NCI-H82 treated with DMSO at 0.1 percent for 48 hours (cell line): ENCODE data around the gene CFAP54.

Source experiments
- DNase-seq: peaks from one replicate; lab custom pipeline; 2025; ENCODE audit not compliant: unreplicated experiment; lab: John Stamatoyannopoulos, UW

The CFAP54 gene

GRCh38 chr12:96883571-96883970 lies 394.2 kb downstream of the CFAP54 start:
- DNase-seq = no peak

- no peak for DNase-seq
These were observed 397.8 kb downstream of the CFAP54 start for GRCh38 chr12:96886998-96887677.

- DNase-seq = no peak
These were observed 400.0 kb downstream of the CFAP54 start for GRCh38 chr12:96889273-96889933.

- no peak for DNase-seq
These were observed 401.0 kb downstream of the CFAP54 start for GRCh38 chr12:96890331-96890730.

GRCh38 chr12:96892104-96892503 lies 402.7 kb downstream of the CFAP54 start:
- no peak for DNase-seq

- no peak for DNase-seq
These were observed 408.0 kb downstream of the CFAP54 start for GRCh38 chr12:96897421-96897820.

GRCh38 chr12:96901175-96901574 lies 411.8 kb downstream of the CFAP54 start:
- DNase-seq = no peak

- DNase-seq = no peak
These were observed 412.7 kb downstream of the CFAP54 start for GRCh38 chr12:96902076-96902475.

GRCh38 chr12:96906498-96906848 lies 417.1 kb downstream of the CFAP54 start:
- DNase-seq = no peak

- DNase-seq = peak; percentile 25
These were observed 417.7 kb downstream of the CFAP54 start, which contains the start of gene NEDD1 for GRCh38 chr12:96906849-96907670. Gene NEDD1 (plus strand): TSS chr12:96907257. CDS start chr12:96909760, 2,503 bp downstream.

GRCh38 chr12:96907671-96908422 lies 418.5 kb downstream of the CFAP54 start:
- DNase-seq = no peak

GRCh38 chr12:96908423-96908675 lies 419.0 kb downstream of the CFAP54 start:
- DNase-seq = no peak

- no peak for DNase-seq
These were observed 422.9 kb downstream of the CFAP54 start for GRCh38 chr12:96912261-96912660.

- no peak for DNase-seq
These were observed 423.6 kb downstream of the CFAP54 start for GRCh38 chr12:96912943-96913342.

GRCh38 chr12:96919510-96920210 lies 430.3 kb downstream of the CFAP54 start:
- DNase-seq = no peak
